ENCODE measurements around the gene ZAR1L.

ZAR1L gene

GRCh38 chr13:32277839-32278238, 37.3 kb downstream of the ZAR1L start:
- no peaks in the 10 kb centered on the region for H4K20me1 ChIP-seq (ENCODE audit: control insufficient read depth, insufficient read depth, low read depth, low read length)
- H3K4me2 ChIP-seq (ENCODE audit: low read length), result no peak overlapping the region
- no peaks in the 10 kb centered on the region for H3K9me3 ChIP-seq (ENCODE audit: control insufficient read depth, insufficient read depth, low read length)
- H3K4me1 ChIP-seq (ENCODE audit: control insufficient read depth, low read length), result no peaks in the 10 kb centered on the region
- H3F3A ChIP-seq (ENCODE audit: control insufficient read depth, insufficient read depth), result no peaks in the 10 kb centered on the region
- H3K27ac ChIP-seq (ENCODE audit: low read depth, low read length), result no peak overlapping the region
- H3K79me2 ChIP-seq (ENCODE audit: control insufficient read depth, low read length), result no peaks in the 10 kb centered on the region
- no peak for TF ChIP-seq CTCF (IDR thresholded peaks at IDR 0.05; ENCODE audit: low read depth, low read length, poor library complexity, severe bottlenecking)
- no peak for TF ChIP-seq EZH2phosphoT487 (IDR thresholded peaks at IDR 0.05; ENCODE audit: borderline replicate concordance, low read length)
- no peaks in the 10 kb centered on the region for H3K27me3 ChIP-seq (ENCODE audit: control insufficient read depth, low read length)
- H3K36me3 ChIP-seq (ENCODE audit: control insufficient read depth, low read length), result peaks cover 75% of the 10 kb centered on the region
- no peaks in the 10 kb centered on the region for H3K9me2 ChIP-seq (replicated peaks; ENCODE audit: control insufficient read depth, low read length)
- no peak overlapping the region for H3K4me3 ChIP-seq (ENCODE audit: low read length)

- no peak overlapping the region for H3K4me2 ChIP-seq (ENCODE audit: low read length)
- H3K9me2 ChIP-seq (replicated peaks; ENCODE audit: control insufficient read depth, low read length), result no peaks in the 10 kb centered on the region
- H3K79me2 ChIP-seq (ENCODE audit: control insufficient read depth, low read length), result no peaks in the 10 kb centered on the region
- no peaks in the 10 kb centered on the region for H3K9me3 ChIP-seq (ENCODE audit: control insufficient read depth, insufficient read depth, low read length)
- H3K4me3 ChIP-seq (ENCODE audit: low read length), result no peak overlapping the region
- no peaks in the 10 kb centered on the region for H3K4me1 ChIP-seq (ENCODE audit: control insufficient read depth, low read length)
- TF ChIP-seq EZH2phosphoT487 (IDR thresholded peaks at IDR 0.05; ENCODE audit: borderline replicate concordance, low read length) (no peak), CTCF (IDR thresholded peaks at IDR 0.05; ENCODE audit: low read depth, low read length, poor library complexity, severe bottlenecking) (no peak)
- H3F3A ChIP-seq (ENCODE audit: control insufficient read depth, insufficient read depth), result no peaks in the 10 kb centered on the region
- no peak overlapping the region for H3K27ac ChIP-seq (ENCODE audit: low read depth, low read length)
- no peaks in the 10 kb centered on the region for H3K27me3 ChIP-seq (ENCODE audit: control insufficient read depth, low read length)
- peaks cover 62% of the 10 kb centered on the region for H3K36me3 ChIP-seq (ENCODE audit: control insufficient read depth, low read length)
- H4K20me1 ChIP-seq (ENCODE audit: control insufficient read depth, insufficient read depth, low read depth, low read length), result no peaks in the 10 kb centered on the region
Observed at GRCh38 chr13:32272021-32272683, 43.0 kb downstream of the ZAR1L start.

- Histone ChIP-seq H3F3A (ENCODE audit: control insufficient read depth, insufficient read depth) (no peaks in the 10 kb centered on the region), H4K20me1 (ENCODE audit: control insufficient read depth, insufficient read depth, low read depth, low read length) (no peaks in the 10 kb centered on the region), H3K4me3 (ENCODE audit: low read length) (no peak overlapping the region), H3K9me2 (replicated peaks; ENCODE audit: control insufficient read depth, low read length) (no peaks in the 10 kb centered on the region), H3K4me2 (ENCODE audit: low read length) (no peak overlapping the region), H3K79me2 (ENCODE audit: control insufficient read depth, low read length) (no peaks in the 10 kb centered on the region), H3K4me1 (ENCODE audit: control insufficient read depth, low read length) (no peaks in the 10 kb centered on the region), H3K9me3 (ENCODE audit: control insufficient read depth, insufficient read depth, low read length) (no peaks in the 10 kb centered on the region), H3K27me3 (ENCODE audit: control insufficient read depth, low read length) (no peaks in the 10 kb centered on the region), H3K27ac (ENCODE audit: low read depth, low read length) (no peak overlapping the region), H3K36me3 (ENCODE audit: control insufficient read depth, low read length) (peaks cover 60% of the 10 kb centered on the region)
- peak; percentile 75 for TF ChIP-seq CTCF (IDR thresholded peaks at IDR 0.05; ENCODE audit: low read depth, low read length, poor library complexity, severe bottlenecking)
- TF ChIP-seq EZH2phosphoT487 (IDR thresholded peaks at IDR 0.05; ENCODE audit: borderline replicate concordance, low read length), result no peak
Observed at GRCh38 chr13:32267836-32268439, 47.2 kb downstream of the ZAR1L start.
